ENCODE results near the gene MISP.

DNA sequence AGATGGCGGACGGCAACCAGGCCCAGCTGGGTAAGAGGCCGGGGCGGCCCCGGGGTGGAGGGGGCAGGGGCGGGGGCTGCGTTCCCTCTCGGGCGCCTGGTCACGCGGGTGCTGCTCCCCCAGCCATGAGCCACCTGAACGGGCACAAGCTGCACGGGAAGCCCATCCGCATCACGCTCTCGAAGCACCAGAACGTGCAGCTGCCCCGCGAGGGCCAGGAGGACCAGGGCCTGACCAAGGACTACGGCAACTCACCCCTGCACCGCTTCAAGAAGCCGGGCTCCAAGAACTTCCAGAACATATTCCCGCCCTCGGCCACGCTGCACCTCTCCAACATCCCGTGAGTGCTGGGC is 57.5 kb downstream of the MISP start:
- TF ChIP-seq, protein P1, sequence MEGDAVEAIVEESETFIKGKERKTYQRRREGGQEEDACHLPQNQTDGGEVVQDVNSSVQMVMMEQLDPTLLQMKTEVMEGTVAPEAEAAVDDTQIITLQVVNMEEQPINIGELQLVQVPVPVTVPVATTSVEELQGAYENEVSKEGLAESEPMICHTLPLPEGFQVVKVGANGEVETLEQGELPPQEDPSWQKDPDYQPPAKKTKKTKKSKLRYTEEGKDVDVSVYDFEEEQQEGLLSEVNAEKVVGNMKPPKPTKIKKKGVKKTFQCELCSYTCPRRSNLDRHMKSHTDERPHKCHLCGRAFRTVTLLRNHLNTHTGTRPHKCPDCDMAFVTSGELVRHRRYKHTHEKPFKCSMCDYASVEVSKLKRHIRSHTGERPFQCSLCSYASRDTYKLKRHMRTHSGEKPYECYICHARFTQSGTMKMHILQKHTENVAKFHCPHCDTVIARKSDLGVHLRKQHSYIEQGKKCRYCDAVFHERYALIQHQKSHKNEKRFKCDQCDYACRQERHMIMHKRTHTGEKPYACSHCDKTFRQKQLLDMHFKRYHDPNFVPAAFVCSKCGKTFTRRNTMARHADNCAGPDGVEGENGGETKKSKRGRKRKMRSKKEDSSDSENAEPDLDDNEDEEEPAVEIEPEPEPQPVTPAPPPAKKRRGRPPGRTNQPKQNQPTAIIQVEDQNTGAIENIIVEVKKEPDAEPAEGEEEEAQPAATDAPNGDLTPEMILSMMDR (IDR thresholded peaks at IDR 0.05), result no peak
- no peak for TF ChIP-seq POLR2A (IDR thresholded peaks at IDR 0.05)
- no peak for TF ChIP-seq POLR2AphosphoS5 (IDR thresholded peaks at IDR 0.05)
